GM23248 (cell line): Measurements from ENCODE around the gene ZNF628.

Source experiments
- EZH2 ChIP-seq: fragments of 200-600 bp; sonication (generic); IDR thresholded peaks from 2 replicates; pipeline ENCODE4 v1.6.1; 2018; ENCODE audit warnings: antibody characterized with exemption, mild to moderate bottlenecking; ENCODE audit not compliant: insufficient read depth, poor library complexity, severe bottlenecking
- EZH2phosphoT487 ChIP-seq: fragments of 200-600 bp; sonication (generic); IDR thresholded peaks from 2 replicates; pipeline ENCODE4 v1.6.1; 2018; ENCODE audit warnings: antibody characterized with exemption, moderate library complexity, mild to moderate bottlenecking, low read depth; ENCODE audit not compliant: insufficient read depth

DNA sequence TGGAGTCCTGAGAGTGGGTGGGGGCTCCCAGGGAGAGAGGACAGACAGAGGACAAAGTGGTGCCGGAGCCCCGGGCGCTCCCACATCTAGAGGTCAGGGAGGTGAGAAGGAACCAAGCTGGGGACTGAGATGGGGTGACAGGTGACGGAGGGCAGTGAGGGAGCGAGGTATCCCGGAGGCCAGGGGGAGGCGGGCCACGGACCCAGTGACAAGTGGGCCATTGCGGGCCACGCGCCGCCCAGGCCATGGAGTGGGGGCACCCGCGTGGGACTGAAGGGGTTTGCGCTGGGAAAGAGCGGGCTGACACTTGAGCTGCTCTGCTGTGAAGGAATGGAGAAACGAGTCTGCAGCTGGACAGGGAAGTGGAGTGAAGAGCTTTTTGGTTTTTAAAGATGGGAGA, 2.6 kb downstream of the ZNF628 start:
- TF ChIP-seq EZH2, result no peak
- TF ChIP-seq EZH2phosphoT487, result no peak
